Gastrocnemius medialis (tissue), 4 donors: ENCODE data around the gene TRIM25.

Source experiments
- POLR2A ChIP-seq, 2 donors: fragments of 450-650 bp; IDR thresholded peaks; one replicate each; pipeline ENCODE4 v1.6.1; 2017; ENCODE audit warnings: antibody characterized with exemption in 2 of 2, mild to moderate bottlenecking in 2 of 2, moderate library complexity in 2 of 2
- TF ChIP-seq, protein P1 (sequence below), 5 experiments: fragments of 450-650 bp in 3 of 5; fragments of 200-600 bp in 2 of 5; sonication (generic) in 2 of 5; IDR thresholded peaks in 4 of 5; conservative IDR thresholded peaks in 1 of 5; 1 replicate in 4 of 5; 2 replicates in 1 of 5; pipeline ENCODE4 v1.5.1; 2016 to 2019; ENCODE audit warnings: antibody characterized with exemption in 5 of 5, mild to moderate bottlenecking in 3 of 5, moderate library complexity in 3 of 5

DNA sequence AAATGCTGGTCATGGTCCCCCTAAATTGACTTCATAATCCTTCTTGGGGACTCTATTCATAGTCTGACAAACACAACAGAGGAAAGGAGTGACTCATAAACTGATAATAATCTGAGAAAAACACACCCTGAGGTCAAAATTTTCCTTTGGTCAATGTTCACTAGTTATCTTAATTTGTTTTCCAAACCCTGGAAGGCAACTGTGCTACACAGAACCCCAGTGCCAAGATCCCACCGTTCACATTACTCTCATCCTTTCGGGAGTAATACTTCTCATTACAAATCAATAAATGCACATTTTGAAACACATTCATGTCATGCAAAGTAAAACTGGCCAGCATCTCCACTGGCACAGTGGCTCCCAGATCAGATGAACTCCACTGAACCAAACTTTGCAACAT lies 23.8 kb upstream of the TRIM25 start:
- no peak for TF ChIP-seq POLR2A (IDR thresholded peaks at IDR 0.05)
- TF ChIP-seq, protein P1, sequence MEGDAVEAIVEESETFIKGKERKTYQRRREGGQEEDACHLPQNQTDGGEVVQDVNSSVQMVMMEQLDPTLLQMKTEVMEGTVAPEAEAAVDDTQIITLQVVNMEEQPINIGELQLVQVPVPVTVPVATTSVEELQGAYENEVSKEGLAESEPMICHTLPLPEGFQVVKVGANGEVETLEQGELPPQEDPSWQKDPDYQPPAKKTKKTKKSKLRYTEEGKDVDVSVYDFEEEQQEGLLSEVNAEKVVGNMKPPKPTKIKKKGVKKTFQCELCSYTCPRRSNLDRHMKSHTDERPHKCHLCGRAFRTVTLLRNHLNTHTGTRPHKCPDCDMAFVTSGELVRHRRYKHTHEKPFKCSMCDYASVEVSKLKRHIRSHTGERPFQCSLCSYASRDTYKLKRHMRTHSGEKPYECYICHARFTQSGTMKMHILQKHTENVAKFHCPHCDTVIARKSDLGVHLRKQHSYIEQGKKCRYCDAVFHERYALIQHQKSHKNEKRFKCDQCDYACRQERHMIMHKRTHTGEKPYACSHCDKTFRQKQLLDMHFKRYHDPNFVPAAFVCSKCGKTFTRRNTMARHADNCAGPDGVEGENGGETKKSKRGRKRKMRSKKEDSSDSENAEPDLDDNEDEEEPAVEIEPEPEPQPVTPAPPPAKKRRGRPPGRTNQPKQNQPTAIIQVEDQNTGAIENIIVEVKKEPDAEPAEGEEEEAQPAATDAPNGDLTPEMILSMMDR (IDR thresholded peaks at IDR 0.05 in 4 of 5, conservative IDR thresholded peaks at IDR 0.05 in 1 of 5): no peak
